HEK293 (cell line): ENCODE data around the gene COL12A1.

Experiments
- CTCF ChIP-seq: fragments of 450-650 bp; formaldehyde crosslinking; IDR thresholded peaks from 2 replicates; pipeline ENCODE4 v1.5.1; 2016; ENCODE audit warnings: missing biosample characterization, missing genetic modification characterization
- MZF1 ChIP-seq: fragments of 450-650 bp; formaldehyde crosslinking; IDR thresholded peaks from 2 replicates; pipeline ENCODE4 v1.5.1; 2017; ENCODE audit warnings: missing biosample characterization, missing genetic modification characterization, borderline replicate concordance
- SP2 ChIP-seq: fragments of 450-650 bp; formaldehyde crosslinking; IDR thresholded peaks from 2 replicates; pipeline ENCODE4 v1.5.1; 2016; ENCODE audit warnings: missing biosample characterization, missing genetic modification characterization
- TCF7L2 ChIP-seq: IDR thresholded peaks from 2 replicates; pipeline ENCODE4 v1.6.1; 2011; ENCODE audit warnings: low read depth, mild to moderate bottlenecking, inconsistent platforms, low read length, moderate library complexity, borderline replicate concordance
- ZNF391 ChIP-seq: fragments of 450-650 bp; formaldehyde crosslinking; IDR thresholded peaks from 2 replicates; pipeline ENCODE4 v1.5.1; 2016; ENCODE audit warnings: low read depth, missing biosample characterization, missing genetic modification characterization, borderline replicate concordance

- TF ChIP-seq ZNF391 (tag by site-specific recombination) (no peak), TCF7L2 (no peak), CTCF (tag by site-specific recombination) (no peak), MZF1 (no peak), SP2 (tag by site-specific recombination) (no peak)
These were observed 121.8 kb downstream of the COL12A1 start for GRCh38 chr6:75084018-75084417.
